Measurements from ENCODE around the gene STYX.

Gene STYX, protein sequence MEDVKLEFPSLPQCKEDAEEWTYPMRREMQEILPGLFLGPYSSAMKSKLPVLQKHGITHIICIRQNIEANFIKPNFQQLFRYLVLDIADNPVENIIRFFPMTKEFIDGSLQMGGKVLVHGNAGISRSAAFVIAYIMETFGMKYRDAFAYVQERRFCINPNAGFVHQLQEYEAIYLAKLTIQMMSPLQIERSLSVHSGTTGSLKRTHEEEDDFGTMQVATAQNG

DNA sequence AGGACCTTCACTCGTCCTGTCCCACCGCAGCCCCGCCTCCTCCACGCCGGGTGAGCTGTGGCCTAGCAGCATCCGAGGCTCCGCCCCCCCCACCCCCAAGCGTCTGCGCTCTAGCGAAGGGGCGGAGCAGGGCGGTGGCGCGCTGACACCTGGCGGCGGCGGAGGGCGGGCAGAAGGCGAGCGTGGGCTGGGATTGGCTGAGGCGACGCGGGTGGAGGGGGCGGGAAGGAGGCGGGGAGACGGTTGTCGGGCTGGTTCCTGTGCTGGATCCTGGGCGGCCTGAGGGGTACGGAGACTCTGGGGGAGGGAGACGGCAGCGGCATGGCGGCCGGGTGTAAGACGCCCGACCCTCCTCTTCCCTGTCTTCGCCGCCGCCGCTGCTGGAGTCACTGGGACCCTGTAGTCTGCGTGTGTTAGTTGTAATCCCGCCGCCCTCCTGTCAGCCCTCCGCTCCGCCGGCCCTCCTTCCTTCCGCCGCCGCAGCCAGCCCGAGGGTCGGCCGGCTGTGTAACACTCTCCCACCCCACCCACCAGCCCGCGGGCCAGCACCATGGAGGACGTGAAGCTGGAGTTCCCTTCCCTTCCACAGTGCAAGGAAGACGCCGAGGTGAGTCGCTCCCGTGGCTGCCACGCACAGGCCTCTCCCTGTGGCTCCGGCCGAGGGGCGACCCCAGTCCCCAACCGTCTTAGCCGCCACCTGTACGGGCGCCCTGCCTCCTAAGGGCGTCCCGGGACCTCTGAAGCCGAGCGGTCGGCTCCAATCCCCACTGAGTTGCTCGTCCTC, at the start of gene STYX:
Gene STYX (plus strand): TSS at position 242 of the 784 bp plus-strand sequence. CDS start 309 bp downstream, at position 551.
- DNase-seq = peak; percentile 97

- DNase-seq = no peak
Observed at GRCh38 chr14:52683985-52684520, 45.9 kb upstream of the STYX start.

DNA sequence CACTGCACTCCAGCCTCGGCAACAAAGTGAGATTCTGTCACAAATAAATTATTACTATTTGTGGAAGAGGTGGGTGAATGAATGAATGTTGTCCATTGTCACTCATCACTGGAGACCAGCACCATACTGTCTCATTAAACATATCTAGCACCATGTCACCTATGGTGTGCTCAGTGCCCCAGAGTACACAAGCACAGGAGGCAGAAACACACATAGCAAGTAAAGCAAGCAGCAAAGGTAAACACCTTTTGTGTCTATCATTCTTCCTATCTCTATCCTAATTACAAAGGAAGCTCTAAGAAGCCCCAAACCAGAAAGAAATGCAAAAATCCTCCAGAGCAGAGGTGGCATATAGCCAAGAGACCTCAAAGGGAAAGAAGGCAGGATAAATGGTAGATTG, 43.8 kb upstream of the STYX start:
- DNase-seq = no peak

DNA sequence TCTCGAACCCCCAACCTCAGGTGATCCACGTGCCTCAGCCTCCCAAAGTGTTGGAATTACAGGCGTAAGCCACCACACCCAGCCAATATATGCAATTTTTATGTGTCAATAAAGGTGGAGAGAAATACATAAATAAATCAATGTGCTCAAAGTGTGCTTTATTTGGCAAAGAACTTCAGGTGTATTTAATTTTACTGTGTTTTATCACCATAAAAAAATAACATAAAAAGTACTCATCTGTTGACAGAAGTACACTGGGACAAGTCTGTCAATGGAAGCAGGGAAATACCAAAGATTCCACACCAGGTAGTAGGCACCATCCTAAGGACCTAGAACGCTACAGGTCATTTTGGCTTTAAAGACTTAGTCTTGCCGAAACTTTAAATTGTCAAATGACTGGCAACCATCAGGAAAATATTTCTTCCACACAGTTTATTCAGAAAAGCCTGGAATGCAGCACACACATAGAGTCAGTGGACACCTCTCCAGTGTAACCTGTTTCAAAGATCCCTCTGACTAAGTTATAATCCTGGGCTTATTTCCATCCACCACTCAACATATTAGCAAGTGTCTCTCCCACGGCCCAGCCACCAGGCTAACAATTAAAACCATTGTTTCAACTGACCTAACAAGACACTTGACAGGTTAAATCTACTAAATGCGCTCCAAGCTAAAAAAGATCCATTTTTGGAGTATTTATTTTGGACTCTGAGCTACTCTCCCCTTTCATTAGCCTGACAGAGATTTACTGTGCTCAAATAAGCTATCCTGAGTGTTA, 38.8 kb upstream of the STYX start:
- no peak for DNase-seq

- DNase-seq = no peak
Observed at GRCh38 chr14:52692248-52692962, 37.6 kb upstream of the STYX start.

DNA sequence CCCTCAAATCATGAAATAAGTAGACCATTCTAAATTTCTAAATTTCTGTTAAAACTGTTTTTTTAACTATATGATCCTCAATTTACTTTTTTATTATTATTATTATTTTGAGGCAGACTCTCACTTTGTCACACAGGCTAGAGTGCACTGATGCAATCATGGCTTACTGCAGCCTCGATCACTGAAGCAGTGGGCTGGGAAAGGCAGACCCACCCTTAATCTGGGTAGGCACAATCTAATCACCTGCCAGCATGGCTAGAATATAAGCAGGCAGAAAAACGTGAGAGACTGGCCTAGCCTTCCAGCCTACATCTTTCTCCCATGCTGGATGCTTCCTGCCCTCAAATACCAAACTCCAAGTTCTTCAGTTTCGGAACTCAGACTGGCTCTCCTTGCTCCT, 36.9 kb upstream of the STYX start:
- DNase-seq = no peak

DNA sequence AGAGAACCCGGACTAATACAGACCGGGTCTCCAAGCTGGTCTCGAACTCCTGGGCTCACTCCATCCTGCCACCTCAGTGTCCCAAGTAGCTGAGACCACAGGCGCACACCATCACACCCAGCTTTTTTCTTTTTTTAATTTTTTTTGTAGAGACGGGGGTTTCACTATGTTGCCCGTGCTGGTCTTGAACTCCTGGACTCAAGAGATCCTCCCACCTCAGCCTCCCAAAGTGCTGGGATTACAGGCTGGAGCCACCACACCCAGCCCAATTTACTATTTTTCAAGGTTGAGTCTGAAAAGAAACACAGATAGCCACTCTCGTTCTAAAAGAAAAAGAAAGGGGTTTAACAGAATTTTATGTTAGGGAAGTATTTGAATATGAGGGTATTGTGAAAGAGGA, 36.4 kb upstream of the STYX start:
- DNase-seq = no peak

DNA sequence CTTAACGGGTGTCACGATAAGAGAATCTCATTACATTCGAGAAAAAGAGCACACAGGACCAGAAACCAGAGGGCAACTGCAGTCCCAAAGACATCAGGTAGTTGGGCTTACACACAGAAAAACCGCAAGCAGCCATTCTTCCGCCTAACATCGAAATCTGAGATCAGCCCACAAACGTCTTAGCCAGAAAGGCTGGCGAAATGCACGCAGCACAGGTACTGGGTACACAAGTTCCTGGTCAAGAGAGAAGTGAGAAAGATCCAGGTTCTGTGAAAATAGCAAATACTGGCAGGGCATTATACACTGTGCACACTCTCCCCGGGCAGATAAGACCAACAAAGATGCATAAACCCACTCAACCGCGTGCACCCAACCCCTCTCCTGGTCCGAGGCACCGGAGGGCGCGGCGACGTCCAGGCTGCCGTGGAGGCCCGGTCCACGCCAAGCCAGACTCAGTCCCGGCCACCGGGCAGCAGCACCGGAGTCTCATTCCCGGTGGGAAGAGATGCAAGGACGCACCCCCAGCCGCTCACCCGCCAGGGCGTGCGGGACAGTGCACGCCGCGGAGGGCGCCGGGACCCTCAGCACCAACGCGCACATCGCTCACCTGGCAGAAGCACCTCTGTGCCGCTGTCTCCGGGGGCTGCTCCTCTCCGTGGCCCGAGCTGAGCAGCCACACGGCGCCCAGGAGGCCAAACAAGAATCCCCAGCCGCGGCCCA, 35.0 kb upstream of the STYX start:
- DNase-seq = no peak

DNA sequence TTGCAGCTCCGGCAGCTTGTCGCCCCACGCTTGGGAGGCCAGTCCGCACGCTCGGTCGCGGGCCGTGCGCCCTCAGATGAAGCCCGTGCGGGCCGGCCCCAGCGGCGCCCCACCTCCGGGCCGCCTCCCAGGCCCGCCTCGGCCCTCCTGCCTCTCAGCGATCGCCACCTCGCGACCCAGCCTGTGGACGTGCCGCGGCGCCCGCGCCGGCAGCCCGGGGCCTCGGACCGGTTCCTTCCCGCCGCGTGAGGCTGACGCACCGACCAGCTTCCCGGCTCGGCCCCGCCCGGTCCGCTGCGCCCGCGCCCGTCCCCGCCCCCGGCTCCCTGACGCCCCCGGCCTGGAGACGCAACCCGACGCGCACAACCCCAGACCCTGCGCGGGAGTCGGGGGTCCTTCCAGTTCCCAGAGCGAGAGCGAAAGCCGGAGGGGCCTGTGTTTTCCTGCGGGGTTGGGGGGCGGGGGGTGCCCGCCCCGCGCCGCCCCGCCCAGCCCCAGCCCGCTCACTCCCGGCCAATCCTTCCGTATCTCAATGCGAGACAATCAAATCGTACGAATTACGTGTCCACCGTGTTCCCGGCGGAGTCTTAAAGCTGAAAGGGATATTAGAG, 34.4 kb upstream of the STYX start, which contains the start of gene ERO1A:
Gene ERO1A (minus strand): TSS at position 78 of the 611 bp plus-strand sequence. CDS start 77 bp downstream, at position 1.
- peak; percentile 65 for DNase-seq

- DNase-seq = no peak
Observed at GRCh38 chr14:52700701-52701172, 29.2 kb upstream of the STYX start.

- DNase-seq = peak; percentile 20
Observed at GRCh38 chr14:52701223-52701622, 28.7 kb upstream of the STYX start.

DNA sequence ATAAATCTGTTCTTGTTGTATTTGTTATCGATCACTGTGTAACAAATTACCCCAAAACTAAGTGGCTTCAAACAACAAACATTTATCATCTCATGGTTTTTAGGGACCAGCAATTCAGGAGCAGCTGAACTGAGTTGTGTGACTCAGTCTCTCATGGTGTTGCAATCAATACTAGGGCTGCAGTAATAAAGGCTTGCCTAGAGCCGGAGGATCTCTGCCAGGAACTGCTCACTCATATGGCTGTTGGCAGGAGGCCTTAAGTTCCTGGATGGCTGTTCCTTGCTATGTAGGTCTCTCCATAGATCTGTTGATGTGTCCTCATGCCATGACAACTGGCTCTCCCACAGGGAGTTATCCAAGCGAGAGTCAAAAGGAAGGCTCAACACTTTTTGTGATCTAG, 26.7 kb upstream of the STYX start:
- no peak for DNase-seq

GRCh38 chr14:52703664-52704063, 26.3 kb upstream of the STYX start:
- no peak for DNase-seq

DNA sequence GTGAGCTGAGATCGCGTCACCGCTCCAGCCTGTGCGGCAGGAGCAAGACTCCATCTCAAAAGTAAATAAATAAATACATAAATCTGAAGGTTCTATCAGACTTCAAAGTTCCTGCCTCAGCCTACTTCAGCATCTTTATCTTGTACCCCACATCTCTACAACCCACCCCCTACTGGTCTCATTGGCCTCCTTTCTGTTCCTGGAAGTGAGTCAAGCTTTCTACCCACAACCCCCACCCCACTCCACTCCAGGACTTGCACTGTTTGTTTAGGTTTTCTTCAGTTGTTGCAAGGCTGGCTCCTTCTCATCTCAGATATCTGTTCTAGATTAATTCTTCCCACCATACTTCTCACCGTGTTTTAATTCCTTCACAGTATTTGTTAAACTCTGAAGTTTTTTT, 23.7 kb upstream of the STYX start:
- no peak for DNase-seq

DNA sequence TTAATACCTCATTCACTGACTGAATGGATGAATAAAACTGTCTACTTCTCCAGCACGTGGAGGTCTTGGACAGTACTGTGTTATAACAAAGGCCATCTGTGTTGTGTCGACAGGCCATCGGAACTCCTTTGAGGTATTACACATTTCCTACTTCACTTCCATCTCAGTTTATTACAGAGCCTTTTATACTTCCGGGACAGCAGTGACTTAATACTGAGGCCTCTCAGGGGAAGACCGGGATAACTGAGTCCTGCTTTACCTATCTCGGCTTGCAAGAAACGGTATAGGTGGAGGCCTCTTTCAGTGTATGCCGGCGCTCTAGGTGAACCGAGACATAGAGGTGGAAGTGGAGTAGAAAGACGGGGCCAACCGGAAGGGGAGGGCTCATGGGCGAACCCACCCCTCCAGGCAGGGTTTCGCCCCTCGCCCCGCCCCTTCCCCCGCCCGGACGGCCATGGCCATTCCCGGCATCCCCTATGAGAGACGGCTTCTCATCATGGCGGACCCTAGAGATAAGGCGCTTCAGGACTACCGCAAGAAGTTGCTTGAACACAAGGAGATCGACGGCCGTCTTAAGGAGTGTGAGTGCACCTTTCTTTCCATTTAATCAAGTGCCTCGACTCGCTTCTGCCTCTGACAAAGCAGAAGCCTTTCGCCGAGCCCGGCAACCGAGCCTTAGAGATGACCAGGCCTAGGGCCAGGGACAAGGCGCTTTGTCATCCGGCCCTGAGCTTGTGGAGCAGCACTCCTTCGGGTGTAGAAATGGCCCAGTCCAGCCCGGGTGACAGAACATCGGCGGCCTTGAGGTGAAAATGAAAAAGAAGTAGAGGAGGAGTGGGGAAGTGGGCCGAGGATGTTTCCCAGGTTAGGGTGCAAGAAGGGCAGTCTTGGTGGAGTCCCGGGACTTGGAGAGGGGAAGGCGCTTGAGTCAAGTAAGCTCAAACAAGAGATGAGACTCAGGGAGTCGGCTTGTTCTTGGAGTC, 23.0 kb upstream of the STYX start, which contains the start of gene PSMC6:
Gene PSMC6 (plus strand): TSS at position 477 of the 983 bp plus-strand sequence. CDS start 20 bp downstream, at position 497.
- peak; percentile 90 for DNase-seq

GRCh38 chr14:52711666-52712065, 18.3 kb upstream of the STYX start:
- DNase-seq = no peak

GRCh38 chr14:52716155-52716554, 13.8 kb upstream of the STYX start:
- DNase-seq = no peak

DNA sequence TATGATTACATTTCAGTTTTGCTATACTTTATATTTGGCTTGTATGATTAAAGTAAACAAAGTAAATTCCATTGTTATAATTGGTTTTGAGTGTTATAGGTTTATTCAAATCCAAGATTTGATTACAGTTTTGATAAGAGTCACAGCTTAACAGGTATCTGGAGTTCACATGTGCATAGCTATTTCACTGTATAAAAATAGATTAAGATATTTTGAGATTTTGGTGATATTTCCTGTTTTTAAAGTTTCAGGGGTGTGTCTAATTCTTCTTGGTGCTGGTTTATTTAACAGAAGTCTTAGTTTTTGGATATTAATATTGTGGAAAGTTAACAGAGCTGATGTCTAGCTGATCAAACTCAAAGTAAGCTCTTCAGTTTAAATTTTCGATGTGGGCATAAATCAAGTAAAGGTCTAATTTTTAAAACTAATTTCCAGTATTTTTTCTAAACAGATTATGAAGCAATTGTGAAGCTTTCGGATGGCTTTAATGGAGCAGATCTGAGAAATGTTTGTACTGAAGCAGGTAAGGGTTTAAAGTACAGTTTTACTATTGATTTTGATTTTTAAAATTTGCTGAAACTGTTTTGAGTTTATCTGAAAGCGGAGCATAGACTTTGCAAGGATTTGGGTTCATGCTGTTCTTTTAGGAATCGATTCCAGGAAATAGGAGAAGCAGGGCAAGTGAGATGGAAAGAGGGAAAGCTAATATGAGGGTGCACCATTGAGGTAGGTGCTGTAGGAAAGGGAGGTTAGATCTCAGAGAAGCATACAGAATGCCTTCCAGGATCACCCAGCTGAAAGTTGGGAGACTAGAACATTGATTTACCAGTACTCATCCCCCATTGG, 6.2 kb upstream of the STYX start:
- DNase-seq = no peak

DNA sequence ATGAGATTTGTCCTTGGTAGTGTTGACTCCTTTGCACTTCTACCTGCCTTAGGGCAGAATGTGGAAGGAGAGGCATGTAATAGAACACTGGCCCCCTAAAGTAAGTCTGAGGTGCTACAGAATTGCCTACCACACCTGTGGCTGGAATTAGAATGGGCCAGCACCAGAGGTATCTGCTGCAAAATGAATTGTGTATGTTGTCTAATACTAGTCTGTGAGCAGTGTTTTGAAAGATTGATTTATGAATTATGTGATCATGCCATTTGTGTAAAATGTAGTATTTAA, 5.7 kb upstream of the STYX start:
- DNase-seq = no peak
